DLD1 (cell line): Measurements from ENCODE around the gene KDR.

ENCODE experiments used
- in situ Hi-C: cut with HindIII; loops from 2 replicates; pipeline ENCODE4 v1.10.0; 2017; ENCODE audit warnings: low sequenced_read_pairs

The KDR gene

GRCh38 chr4:55125087-55125721, at the start of gene KDR:
TSS of gene KDR (minus strand) at chr4:55125595. CDS start at chr4:55125293, 302 bp downstream.
- in situ Hi-C loops: no loop called here

DNA sequence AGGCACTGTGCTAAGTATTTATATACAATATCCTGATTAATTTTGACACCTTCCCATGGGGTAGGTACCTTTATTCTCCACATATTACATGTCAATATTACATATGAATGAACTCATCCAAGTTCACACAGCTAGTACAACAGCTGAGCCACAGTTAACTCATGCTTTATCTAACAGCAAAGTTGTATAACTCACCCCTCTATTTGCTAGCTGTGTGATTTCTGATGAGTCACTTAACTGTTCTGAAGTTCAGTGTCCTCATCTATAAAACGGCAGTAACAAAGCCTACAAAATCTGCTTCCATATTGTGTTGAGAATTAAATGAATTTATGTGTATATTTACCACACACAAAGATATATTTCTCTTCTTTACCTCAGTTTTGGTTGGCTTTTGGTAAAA, 48.2 kb upstream of the KDR start:
- in situ Hi-C loops: no loop called here

DNA sequence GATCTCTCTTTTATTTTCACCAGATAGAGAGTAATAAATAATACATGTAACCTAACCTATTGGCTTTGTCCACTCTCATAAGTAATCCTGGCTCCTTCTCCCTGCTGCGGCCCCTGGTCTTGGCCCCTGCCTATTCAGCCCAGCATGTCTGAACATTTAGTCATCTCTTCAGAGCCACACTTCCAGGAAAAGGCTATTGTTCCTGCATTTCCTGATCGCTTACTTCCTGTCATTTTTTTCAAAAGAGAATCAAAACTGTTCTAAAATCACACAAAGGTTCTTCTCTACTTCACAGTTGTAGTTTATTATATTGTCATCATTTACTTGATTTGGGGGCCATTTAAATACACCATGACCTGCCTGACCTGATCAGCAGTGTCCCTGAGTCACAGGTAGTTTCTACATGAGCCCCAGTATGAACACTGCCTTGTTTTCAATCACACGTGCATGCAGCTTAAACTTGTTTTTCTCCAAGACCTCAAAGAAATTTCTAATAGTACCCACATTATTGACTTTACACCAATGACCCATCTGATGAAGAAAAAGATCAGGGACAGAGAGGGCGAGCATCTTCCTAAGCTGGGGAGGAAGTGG, 47.4 kb upstream of the KDR start:
- in situ Hi-C loops: no loop called here

- in situ Hi-C loops: no loop called here
These were observed 45.1 kb upstream of the KDR start for GRCh38 chr4:55170462-55170861.

DNA sequence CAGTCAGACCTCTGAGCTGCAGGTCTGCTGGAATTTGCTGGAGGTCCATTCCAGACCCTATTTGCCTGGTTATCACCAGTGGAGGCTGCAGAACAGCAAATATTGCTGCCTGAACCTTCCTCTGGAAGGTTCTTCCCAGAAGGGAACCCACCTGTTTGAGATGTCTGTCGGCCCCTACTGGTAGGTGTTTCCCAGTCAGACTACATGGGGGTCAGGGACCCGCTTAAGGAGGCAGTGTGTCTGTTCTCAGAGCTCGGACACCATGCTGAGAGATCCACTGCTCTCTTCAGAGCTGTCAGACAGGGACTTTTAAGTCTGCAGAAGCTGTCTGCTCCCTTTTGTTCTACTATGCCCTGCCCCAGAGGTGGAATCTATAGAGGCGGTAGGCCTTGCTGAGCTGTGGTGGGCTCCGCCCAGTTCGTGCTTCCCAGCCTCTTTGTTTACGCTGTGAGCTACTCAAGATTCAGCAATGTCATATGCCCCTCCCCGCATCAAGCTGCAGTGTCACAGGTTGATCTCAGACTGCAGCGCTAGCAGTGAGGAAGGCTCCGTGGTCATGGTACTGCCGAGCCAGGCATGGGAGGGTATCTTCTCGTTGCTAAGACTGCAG, 44.1 kb upstream of the KDR start:
- in situ Hi-C loops: no loop called here

- in situ Hi-C loops: no loop called here
These were observed 37.0 kb upstream of the KDR start for GRCh38 chr4:55162396-55162795.

- in situ Hi-C loops: no loop called here
These were observed 36.3 kb upstream of the KDR start for GRCh38 chr4:55161739-55162138.

GRCh38 chr4:55159851-55160250, 34.5 kb upstream of the KDR start:
- in situ Hi-C loops: no loop called here

GRCh38 chr4:55158957-55159356, 33.6 kb upstream of the KDR start:
- in situ Hi-C loops: no loop called here

GRCh38 chr4:55157559-55158277, 32.3 kb upstream of the KDR start:
- in situ Hi-C loops: no loop called here

DNA sequence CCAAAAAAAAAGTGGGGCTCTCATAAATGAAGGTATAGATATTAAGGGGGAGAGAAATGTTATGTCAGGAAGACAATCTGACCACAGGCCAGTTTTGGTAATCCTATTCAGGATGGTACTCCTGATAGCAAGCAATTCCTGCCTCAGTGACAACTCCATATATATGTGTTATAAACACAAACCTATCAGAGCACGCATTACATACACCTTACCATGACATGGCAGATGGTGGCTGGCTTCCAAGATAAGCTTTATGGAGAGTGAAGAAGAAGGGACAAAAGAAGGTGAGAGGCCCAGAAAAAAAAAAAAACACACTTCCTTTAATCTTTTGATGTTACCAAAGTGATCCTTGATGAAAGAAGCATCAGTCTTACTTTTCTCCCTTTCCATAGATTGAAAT, 29.5 kb upstream of the KDR start:
- in situ Hi-C loops: no loop called here

DNA sequence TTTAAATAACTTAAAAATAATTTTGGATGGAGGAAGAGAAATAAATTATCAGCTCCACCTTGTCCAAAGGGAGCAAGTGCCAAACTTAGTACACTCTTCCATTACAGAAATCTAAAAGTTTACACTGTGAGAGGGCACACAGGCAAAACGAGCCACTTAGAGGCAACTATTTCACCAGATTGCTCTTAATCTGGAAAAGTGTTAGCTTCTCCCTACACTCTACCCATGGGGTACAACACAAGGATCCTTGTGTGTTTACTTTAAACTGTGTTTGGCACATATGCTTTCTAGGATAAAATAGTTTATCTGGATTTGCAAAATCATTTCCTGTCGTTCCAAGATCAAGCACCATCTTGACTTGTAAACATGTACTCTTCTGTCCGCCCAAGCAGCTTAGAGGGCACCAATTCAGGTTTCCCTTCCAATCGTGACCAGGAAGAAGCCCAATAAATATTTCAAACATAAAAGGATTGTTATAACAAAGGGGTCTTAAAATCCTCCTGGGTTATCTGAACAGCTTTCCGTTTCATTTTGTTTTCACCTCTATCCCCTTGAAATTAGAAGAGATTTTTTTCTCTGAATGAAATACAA, 29.0 kb upstream of the KDR start:
- in situ Hi-C loops: no loop called here

- in situ Hi-C loops: no loop called here
These were observed 18.5 kb upstream of the KDR start for GRCh38 chr4:55143858-55144257.

DNA sequence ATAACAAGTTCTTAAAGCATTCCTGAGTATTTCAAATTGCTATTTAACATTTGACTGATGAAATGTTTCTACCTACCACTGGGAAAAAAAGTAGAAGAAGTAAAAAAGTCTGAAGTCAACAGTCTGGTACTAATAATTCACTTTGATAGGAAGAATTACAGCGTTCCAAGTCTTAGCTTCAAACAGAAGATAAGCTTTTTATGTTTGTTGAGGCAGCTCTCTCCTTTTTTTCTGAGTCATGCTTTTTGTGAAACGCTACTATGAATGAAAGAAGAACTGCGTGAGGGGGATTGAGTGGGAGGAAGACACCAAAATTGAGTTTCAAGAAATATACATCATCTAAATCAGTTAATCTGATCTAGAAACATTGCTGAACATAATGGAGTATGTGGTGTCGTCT, 13.0 kb upstream of the KDR start:
- in situ Hi-C loops: no loop called here

DNA sequence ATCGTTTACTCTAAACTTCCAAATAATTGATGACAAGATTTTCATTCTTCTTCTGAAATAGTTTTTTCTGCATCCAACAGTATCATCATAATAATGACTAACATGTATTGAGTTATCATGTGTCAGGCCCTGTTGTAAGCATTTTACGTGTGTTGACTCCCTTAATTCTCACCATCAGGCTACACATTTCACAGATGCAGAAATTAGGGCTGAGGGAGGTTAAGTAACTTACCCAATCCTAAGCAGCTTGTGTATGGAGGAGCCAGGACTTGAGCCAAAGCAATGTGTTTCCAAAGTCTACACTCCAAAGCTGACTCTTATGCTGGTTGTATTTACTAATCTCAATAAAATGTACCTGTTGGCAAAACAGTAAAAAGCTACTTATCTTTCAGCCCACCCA, 11.2 kb upstream of the KDR start:
- in situ Hi-C loops: no loop called here

DNA sequence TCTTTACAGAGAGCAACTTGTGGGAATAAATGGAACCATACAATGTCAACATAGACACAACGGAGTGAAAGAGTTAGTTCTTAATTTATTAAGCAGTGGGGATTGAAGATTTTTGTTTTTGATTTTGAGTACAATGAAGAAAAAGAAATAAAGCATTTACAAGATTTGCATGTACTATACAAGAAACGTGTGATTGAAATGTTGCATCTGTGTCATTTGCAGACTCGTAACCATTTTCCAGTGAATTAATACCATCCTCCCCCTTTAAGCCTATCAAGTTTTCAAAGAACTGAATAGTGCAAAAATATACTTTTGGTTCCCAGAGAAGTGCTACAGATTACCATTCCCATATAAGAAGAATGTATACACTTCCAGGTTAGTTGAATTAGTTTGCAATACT, 8.6 kb upstream of the KDR start:
- in situ Hi-C loops: no loop called here

DNA sequence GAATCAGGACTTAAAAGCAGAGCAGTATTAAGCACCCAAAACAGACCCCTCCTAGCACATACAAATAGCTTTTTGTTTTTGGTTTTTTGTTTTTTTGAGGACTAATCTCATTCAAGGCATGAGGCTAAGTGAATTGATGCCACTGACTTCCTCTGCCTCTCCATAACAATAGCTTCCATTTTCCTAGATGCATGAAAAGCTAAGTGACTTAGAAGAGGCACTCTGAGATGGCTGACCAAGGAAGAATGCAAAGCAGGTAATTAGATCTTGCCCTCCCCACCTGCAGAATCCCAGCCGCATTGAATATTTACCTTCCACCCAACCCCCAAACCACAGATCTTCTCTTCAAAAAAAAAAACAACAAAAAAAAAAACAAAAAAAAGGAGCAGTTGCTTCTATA, 7.4 kb upstream of the KDR start:
- in situ Hi-C loops: no loop called here

- in situ Hi-C loops: no loop called here
These were observed 2.1 kb upstream of the KDR start for GRCh38 chr4:55127521-55127920.

DNA sequence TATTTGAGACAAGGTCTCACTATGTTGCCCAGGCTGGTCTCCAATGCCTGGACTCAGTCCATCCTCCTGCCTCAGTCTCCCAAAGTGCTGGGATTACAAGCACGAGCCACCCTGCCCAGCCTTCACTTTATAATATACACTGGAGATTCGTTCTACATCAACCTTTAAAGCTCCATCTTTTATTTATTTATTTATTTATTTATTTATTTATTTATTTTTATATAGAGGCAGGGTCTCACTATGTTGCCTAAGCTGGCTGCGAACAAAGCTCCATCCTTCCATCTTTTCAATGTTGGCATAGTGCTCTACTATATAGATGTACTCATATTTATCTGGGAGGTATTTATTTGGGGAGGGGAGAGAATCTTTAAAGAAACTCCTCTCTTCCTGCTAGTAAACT, 1.7 kb upstream of the KDR start:
- in situ Hi-C loops: no loop called here

DNA sequence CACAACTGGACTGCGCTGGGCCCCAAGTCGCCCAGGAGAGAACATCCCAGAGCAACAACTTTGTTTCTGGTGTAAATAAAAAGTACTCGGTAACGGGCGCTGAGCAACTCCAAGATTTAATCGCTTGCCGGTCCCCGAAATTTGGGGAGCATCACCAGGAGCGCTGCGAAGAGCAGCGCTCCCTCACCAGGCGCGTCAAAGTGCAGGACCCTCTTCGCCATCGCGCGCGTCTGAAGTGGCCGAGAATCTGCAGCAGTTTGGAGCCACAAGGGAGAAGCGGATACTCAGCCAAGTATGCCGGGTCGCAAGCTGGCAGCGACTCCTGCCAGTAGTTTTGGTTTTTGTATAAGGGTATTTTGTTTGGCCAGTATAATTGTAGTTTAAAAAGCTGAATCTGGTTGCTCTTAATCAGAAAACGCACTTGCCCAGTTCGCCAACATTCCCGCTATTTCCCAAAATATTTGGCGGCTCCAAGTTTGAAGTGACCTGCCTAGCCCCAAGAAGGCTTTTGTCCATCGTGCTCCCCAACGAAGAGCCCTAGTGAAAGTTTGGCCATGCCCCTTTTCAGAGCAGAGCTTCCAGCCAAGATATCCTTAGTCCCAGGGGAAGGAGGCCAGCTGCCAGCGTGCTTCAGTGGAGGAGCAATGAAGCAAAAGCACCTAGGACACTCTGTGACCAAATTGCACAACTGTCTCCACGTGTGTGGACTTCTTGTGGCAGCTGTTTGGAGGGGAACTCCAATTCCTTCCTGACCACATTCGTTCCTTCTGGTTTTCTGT, 557 bp upstream of the KDR start:
- in situ Hi-C loops: no loop called here
